22Rv1 (cell line): Measurements from ENCODE around the gene ASF1B.

Experiments used
- CTCF ChIP-seq: fragments of 450-650 bp; IDR thresholded peaks from 2 replicates; pipeline ENCODE4 v1.5.1; 2017; ENCODE audit warnings: mild to moderate bottlenecking
- ZFX ChIP-seq: fragments of 450-650 bp; IDR thresholded peaks from 2 replicates; pipeline ENCODE4 v1.6.1; 2017; ENCODE audit warnings: antibody characterized with exemption, borderline replicate concordance

- TF ChIP-seq CTCF: peak; percentile 38
- no peak for TF ChIP-seq ZFX
Measured at GRCh38 chr19:14114439-14114838, 21.9 kb downstream of the ASF1B start.
